Peyer's patch (tissue), 4 donors: ENCODE measurements around the gene AP1S3.

Source experiments
- CTCF ChIP-seq, 6 experiments: fragments of 450-650 bp in 4 of 6; fragments of 200-600 bp in 2 of 6; sonication (generic) in 1 of 6; IDR thresholded peaks; one replicate each; pipeline ENCODE4 v1.5.1; 2017 to 2019; ENCODE audit warnings: antibody characterized with exemption in 6 of 6, mild to moderate bottlenecking in 3 of 6, moderate library complexity in 1 of 6
- POLR2A ChIP-seq, 2 donors: fragments of 450-650 bp; IDR thresholded peaks; one replicate each; pipeline ENCODE4 v1.5.1; 2017; ENCODE audit warnings: antibody characterized with exemption in 2 of 2, mild to moderate bottlenecking in 2 of 2, moderate library complexity in 2 of 2

- TF ChIP-seq CTCF (IDR thresholded peaks at IDR 0.05) = no peak
- TF ChIP-seq POLR2A (IDR thresholded peaks at IDR 0.05) = no peak
These were observed 40.3 kb downstream of the AP1S3 start for GRCh38 chr2:223797037-223797436.
